Measurements from ENCODE around the gene GPR171. TPM values are rescaled to one million over a fixed set of nuclear protein-coding genes. Genes with fewer than 3 reads are reported as not detected.

Gene GPR171
- total and polyA plus RNA-seq, 2 donors (not counting 3 experiments of a cell fraction or from before 2014, with no cell fraction given), result not detected

DNA sequence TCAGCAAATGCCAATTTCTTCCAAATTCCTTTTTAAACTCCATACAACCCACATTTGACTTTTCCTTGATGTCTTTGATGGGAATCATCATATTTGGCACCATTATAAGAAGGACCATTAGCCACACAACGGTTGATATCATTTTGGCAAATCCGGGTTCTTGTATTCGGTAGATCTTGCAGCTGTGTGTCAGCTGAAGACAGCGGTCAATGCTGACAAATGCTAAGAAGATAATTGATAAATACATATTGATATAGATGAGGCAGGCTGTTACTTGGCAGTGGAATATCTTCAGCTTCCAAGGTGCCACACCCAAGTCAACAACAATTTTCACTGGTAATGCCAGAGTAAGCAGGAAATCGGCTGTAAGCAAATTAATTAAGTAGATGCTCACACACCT lies 4.2 kb downstream of the GPR171 start:
- Histone ChIP-seq H3K27ac (ENCODE audit: insufficient read depth, low read depth, low read length) (no peak overlapping the region), H3K79me2 (ENCODE audit: control insufficient read depth, insufficient read depth, low read length) (no peaks in the 10 kb centered on the region), H2AFZ (ENCODE audit: low read depth, low read length) (no peak overlapping the region), H3K4me2 (ENCODE audit: insufficient read depth, low read length) (no peak overlapping the region), H3K9ac (replicated peaks; ENCODE audit: extremely low read depth, insufficient read depth, low read length) (no peak overlapping the region), H3K9me3 (replicated peaks; ENCODE audit: control insufficient read depth, insufficient read depth, low read length) (no peaks in the 10 kb centered on the region), H3K4me1 (ENCODE audit: control insufficient read depth, extremely low read depth, insufficient read depth, low read length) (no peaks in the 10 kb centered on the region), H3K9me1 (replicated peaks; ENCODE audit: control insufficient read depth, extremely low read depth, insufficient read depth, low read length) (no peaks in the 10 kb centered on the region), H3K27me3 (ENCODE audit: control insufficient read depth in 2 of 2, insufficient read depth in 2 of 2, low read length in 2 of 2) (no peaks in the 10 kb centered on the region), H3K36me3 (ENCODE audit: control insufficient read depth in 2 of 2, extremely low read depth in 1 of 2, insufficient read depth in 2 of 2, low read length in 2 of 2) (no peaks in the 10 kb centered on the region), H3K4me3 (replicated peaks in 1 of 3; ENCODE audit: insufficient read depth in 1 of 3, low read depth in 1 of 3, low read length in 3 of 3) (no peak overlapping the region), H4K20me1 (replicated peaks; ENCODE audit: control insufficient read depth, extremely low read depth, insufficient read depth, low read length) (no peaks in the 10 kb centered on the region)
- DNase-seq (ENCODE audit: low read depth, low spot score) (no peak), FAIRE-seq (no peak)
- TF ChIP-seq, protein P1, sequence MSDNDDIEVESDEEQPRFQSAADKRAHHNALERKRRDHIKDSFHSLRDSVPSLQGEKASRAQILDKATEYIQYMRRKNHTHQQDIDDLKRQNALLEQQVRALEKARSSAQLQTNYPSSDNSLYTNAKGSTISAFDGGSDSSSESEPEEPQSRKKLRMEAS (IDR thresholded peaks at IDR 0.05; ENCODE audit: insufficient read depth, insufficient read length), result no peak
- TF ChIP-seq, protein P2, sequence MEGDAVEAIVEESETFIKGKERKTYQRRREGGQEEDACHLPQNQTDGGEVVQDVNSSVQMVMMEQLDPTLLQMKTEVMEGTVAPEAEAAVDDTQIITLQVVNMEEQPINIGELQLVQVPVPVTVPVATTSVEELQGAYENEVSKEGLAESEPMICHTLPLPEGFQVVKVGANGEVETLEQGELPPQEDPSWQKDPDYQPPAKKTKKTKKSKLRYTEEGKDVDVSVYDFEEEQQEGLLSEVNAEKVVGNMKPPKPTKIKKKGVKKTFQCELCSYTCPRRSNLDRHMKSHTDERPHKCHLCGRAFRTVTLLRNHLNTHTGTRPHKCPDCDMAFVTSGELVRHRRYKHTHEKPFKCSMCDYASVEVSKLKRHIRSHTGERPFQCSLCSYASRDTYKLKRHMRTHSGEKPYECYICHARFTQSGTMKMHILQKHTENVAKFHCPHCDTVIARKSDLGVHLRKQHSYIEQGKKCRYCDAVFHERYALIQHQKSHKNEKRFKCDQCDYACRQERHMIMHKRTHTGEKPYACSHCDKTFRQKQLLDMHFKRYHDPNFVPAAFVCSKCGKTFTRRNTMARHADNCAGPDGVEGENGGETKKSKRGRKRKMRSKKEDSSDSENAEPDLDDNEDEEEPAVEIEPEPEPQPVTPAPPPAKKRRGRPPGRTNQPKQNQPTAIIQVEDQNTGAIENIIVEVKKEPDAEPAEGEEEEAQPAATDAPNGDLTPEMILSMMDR (IDR thresholded peaks at IDR 0.05; ENCODE audit: extremely low read depth in 1 of 2, insufficient read depth in 1 of 2, low read depth in 1 of 2, low read length in 2 of 2), result no peak
- TF ChIP-seq GATA2 (IDR thresholded peaks at IDR 0.05; ENCODE audit: insufficient read depth, insufficient read length, low read depth, low read length), result no peak
- POLR2A ChIA-PET, result no interaction called here
- intact Hi-C loops (cut with micrococcal nuclease), result no loop called here
- BruUV-seq (replicated peaks), result no TSS peak
- dilution Hi-C loops (cut with MboI; ENCODE audit: extremely low pct_ligation_motif_present, low sequenced_read_pairs), result no loop called here
- CTCF ChIA-PET, result no interaction called here

DNA sequence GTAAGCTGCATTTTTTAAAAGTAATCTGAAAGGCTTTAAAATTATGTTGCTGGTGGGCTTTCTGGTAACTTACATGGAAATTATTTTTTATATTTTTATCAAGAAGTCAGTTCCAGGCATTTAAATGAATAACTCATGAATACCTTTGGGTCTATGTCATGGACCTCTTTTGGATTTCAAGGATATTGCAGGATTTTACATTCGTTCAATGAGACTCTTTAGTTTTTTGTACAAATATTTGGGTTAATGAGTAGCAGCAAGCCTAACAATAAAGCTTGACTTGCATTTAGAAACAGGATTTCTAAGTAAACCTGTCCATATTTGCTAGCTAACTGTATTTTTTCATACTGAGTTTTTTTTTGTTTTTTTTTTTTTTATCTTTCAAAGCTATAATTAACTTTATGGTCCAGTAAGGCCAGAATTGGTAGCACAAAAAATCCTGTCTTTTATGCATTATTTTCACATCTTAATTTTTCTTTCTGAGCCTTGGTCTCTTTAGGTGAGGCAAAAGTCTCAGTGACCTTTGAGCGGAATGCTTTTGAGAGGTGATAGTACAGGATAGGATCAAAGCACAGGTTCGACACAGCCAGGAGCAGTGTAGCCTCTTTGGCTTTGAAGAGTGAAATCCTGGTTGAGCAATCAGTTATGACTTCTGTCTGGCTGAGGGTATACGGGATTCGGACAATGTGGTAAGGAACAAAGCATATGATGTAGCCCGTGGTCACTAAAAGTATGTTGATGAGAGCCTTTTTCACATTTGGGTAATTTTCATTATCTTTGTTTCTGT lies 4.8 kb downstream of the GPR171 start:
- Histone ChIP-seq H3K9ac (replicated peaks; ENCODE audit: extremely low read depth, insufficient read depth, low read length) (no peak overlapping the region), H4K20me1 (replicated peaks; ENCODE audit: control insufficient read depth, extremely low read depth, insufficient read depth, low read length) (no peaks in the 10 kb centered on the region), H3K27ac (ENCODE audit: insufficient read depth, low read depth, low read length) (no peak overlapping the region), H3K79me2 (ENCODE audit: control insufficient read depth, insufficient read depth, low read length) (no peaks in the 10 kb centered on the region), H2AFZ (ENCODE audit: low read depth, low read length) (no peak overlapping the region), H3K9me1 (replicated peaks; ENCODE audit: control insufficient read depth, extremely low read depth, insufficient read depth, low read length) (no peaks in the 10 kb centered on the region), H3K9me3 (replicated peaks; ENCODE audit: control insufficient read depth, insufficient read depth, low read length) (no peaks in the 10 kb centered on the region), H3K36me3 (ENCODE audit: control insufficient read depth in 2 of 2, extremely low read depth in 1 of 2, insufficient read depth in 2 of 2, low read length in 2 of 2) (no peaks in the 10 kb centered on the region), H3K4me3 (replicated peaks in 1 of 3; ENCODE audit: insufficient read depth in 1 of 3, low read depth in 1 of 3, low read length in 3 of 3) (no peak overlapping the region), H3K4me1 (ENCODE audit: control insufficient read depth, extremely low read depth, insufficient read depth, low read length) (no peaks in the 10 kb centered on the region), H3K27me3 (ENCODE audit: control insufficient read depth in 2 of 2, insufficient read depth in 2 of 2, low read length in 2 of 2) (no peaks in the 10 kb centered on the region), H3K4me2 (ENCODE audit: insufficient read depth, low read length) (no peak overlapping the region)
- ChIA-PET POLR2A (no interaction called here), CTCF (interaction anchor here (3.1 kb wide), 1 partner anchor 30 kb away, joined by 11 read pairs; no protein-coding TSS in a partner anchor)
- no peak for FAIRE-seq
- TF ChIP-seq JUN (IDR thresholded peaks at IDR 0.05; ENCODE audit: borderline replicate concordance, insufficient read depth, insufficient read length, low read depth) (no peak), GATA2 (IDR thresholded peaks at IDR 0.05; ENCODE audit: insufficient read depth, insufficient read length, low read depth, low read length) (no peak), POLR2AphosphoS5 (IDR thresholded peaks at IDR 0.05; ENCODE audit: insufficient read depth, low read depth, low read length) (no peak), FOS (IDR thresholded peaks at IDR 0.05; ENCODE audit: borderline replicate concordance, insufficient read depth, low read length) (no peak), EZH2 (IDR thresholded peaks at IDR 0.05; ENCODE audit: borderline replicate concordance, low read depth, low read length, severe bottlenecking) (no peak), POLR2A (IDR thresholded peaks at IDR 0.05; ENCODE audit: low read depth, low read length) (no peak), MYC (IDR thresholded peaks at IDR 0.05; ENCODE audit: low read depth, low read length) (no peak)
- TF ChIP-seq, protein P2 (IDR thresholded peaks at IDR 0.05; ENCODE audit: extremely low read depth in 1 of 2, insufficient read depth in 1 of 2, low read depth in 1 of 2, low read length in 2 of 2), result no peak
- TF ChIP-seq, protein P1 (IDR thresholded peaks at IDR 0.05; ENCODE audit: insufficient read depth, insufficient read length), result no peak
- dilution Hi-C loops (cut with MboI; ENCODE audit: extremely low pct_ligation_motif_present, low sequenced_read_pairs) (no loop called here), intact Hi-C loops (cut with micrococcal nuclease) (no loop called here)
- no TSS peak for BruUV-seq (replicated peaks)
- no peak for DNase-seq (ENCODE audit: low read depth, low spot score)
